Psoas muscle (tissue), 8 donors: ENCODE measurements around the gene XRCC3. TPM values are rescaled to one million over a fixed set of nuclear protein-coding genes. Genes with fewer than 3 reads are reported as not detected.

Experiments
- ATAC-seq, 4 donors: fragments of 200-7000 bp; cut with Tn5 transposase; one replicate each; pipeline ENCODE4 v1.9.1; 2020; ENCODE audit warnings: moderate library complexity in 3 of 4, mild to moderate bottlenecking in 2 of 4
- DNase-seq, 2 donors: peaks; one replicate each; pipeline ENCODE4 v3.0.0-alpha.2; 2020
- H3K27ac ChIP-seq: fragments of 200-600 bp; one replicate; pipeline ENCODE4 v1.8.0; 2022
- H3K27me3 ChIP-seq, 3 donors: fragments of 200-600 bp in 1 of 3; one replicate each; pipeline versions ENCODE4 v1.6.1 to v1.8.0; 2013 to 2022; ENCODE audit warnings: low read length in 2 of 3, mild to moderate bottlenecking in 2 of 3, moderate library complexity in 1 of 3; ENCODE audit not compliant: insufficient read depth in 3 of 3
- H3K36me3 ChIP-seq, 2 donors: fragments of 200-600 bp in 1 of 2; one replicate each; pipeline versions ENCODE4 v1.6.1 to v1.8.0; 2013 to 2022; ENCODE audit warnings: low read depth in 1 of 2, mild to moderate bottlenecking in 1 of 2, moderate library complexity in 1 of 2; ENCODE audit not compliant: insufficient read depth in 1 of 2
- H3K4me1 ChIP-seq: fragments of 200-600 bp; one replicate; pipeline ENCODE4 v1.8.0; 2022
- H3K4me3 ChIP-seq: fragments of 200-600 bp; one replicate; pipeline ENCODE4 v1.8.0; 2022; ENCODE audit warnings: mild to moderate bottlenecking
- H3K9me3 ChIP-seq: fragments of 200-600 bp; one replicate; pipeline ENCODE4 v1.8.0; 2022
- WGBS, 3 donors: extraction: QIAGEN DNeasy Blood & Tissue Kit; methylation state at CpG; one replicate each; pipeline versions ENCODE4 v1.1.6 to v1.1.7; 2013; 5-methylcytosine and 5-hydroxymethylcytosine counted together
- intact Hi-C, 2 donors: fragments of 100-400 bp; cut with DNase I; formaldehyde crosslinking; loops; one replicate each; pipeline versions ENCODE4 v1.11.0 to v1.14.2; 2022
- polyA plus RNA-seq, 3 donors: library from polyadenylated mRNA; stranded (reverse); fragments of 200-250 nt; gene quantifications; one replicate each; pipeline ENCODE4 v1.2.3, GENCODE V29; 2013
- total RNA-seq, 4 donors: library from RNA; stranded (reverse); fragmentation: NEBNext Ultra II Directional in 2 of 4; extraction: Animal tissue kit (Norgen Biotek cat#: 25700) in 2 of 4; gene quantifications; one replicate each; pipeline versions ENCODE4 v1.2.1 to v1.2.4, GENCODE V29; 2021 to 2023
- TF ChIP-seq, protein P1 (sequence below): fragments of 200-600 bp; IDR thresholded peaks from one replicate; pipeline ENCODE4 v1.8.0; 2022; ENCODE audit warnings: antibody characterized with exemption
- donor health status: healthy with polysubstance abuse.
- donor health status: DM: no; HTN: no; CAD: no; lungs with moderate emphysema.
- donor health status: Bipolar disorder and iron deficiency.
- donor health status: healthy.
- donor health status: DM: yes; HTN: yes; CAD: no.
- donor health status: DM: no; HTN: no; CAD: no.
- donor health status: DM: no; HTN: no; CAD: no.
- donor health status: DM: yes; HTN: yes; CAD: no.

Gene XRCC3
- total and polyA plus RNA-seq, 7 donors, result 1.00 to 2.5 (median 1.6) TPM

DNA sequence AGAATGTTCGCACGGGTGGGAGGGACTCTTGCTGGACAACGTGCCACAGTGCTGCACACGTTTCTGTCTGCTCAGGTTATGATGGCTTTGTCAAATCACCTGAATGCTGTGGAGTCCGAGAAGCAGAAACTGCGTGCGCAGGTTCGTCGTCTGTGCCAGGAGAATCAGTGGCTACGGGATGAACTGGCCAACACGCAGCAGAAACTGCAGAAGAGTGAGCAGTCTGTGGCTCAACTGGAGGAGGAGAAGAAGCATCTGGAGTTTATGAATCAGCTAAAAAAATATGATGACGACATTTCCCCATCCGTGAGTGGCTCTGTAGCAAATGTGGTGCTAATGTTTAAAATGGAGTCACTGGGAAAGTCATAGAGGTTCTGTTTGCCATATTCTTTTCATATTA lies 57.8 kb downstream of the XRCC3 start:
- intact Hi-C loops, result no loop called here
- peaks cover 25% of the 10 kb centered on the region for H3K4me1 ChIP-seq
- ATAC-seq, result peak in 1 of 4 donors; percentile 9

DNA sequence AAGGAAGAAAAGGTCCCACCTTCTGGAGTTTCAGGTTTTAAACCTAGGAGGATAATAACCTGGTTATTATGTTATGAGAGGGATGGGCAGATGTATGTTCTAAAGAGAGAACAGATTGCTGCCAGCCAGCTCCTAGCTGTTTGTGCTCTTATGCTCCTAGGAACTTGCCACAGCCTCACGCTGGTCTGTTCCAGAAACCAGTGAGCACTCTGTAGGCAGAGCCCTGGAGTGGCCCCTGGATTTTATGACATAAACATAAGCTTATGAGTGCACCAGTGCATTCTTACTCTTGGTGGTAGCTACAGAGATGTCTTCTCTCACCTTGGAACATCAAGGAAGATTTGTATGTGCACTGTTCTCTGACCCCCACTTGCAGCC lies 58.5 kb downstream of the XRCC3 start:
- no peak overlapping the region for H3K27ac ChIP-seq
- no peak overlapping the region for H3K4me3 ChIP-seq
- no peaks in the 10 kb centered on the region for H3K9me3 ChIP-seq
- TF ChIP-seq, protein P1, sequence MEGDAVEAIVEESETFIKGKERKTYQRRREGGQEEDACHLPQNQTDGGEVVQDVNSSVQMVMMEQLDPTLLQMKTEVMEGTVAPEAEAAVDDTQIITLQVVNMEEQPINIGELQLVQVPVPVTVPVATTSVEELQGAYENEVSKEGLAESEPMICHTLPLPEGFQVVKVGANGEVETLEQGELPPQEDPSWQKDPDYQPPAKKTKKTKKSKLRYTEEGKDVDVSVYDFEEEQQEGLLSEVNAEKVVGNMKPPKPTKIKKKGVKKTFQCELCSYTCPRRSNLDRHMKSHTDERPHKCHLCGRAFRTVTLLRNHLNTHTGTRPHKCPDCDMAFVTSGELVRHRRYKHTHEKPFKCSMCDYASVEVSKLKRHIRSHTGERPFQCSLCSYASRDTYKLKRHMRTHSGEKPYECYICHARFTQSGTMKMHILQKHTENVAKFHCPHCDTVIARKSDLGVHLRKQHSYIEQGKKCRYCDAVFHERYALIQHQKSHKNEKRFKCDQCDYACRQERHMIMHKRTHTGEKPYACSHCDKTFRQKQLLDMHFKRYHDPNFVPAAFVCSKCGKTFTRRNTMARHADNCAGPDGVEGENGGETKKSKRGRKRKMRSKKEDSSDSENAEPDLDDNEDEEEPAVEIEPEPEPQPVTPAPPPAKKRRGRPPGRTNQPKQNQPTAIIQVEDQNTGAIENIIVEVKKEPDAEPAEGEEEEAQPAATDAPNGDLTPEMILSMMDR, result no peak
- DNase-seq (no peak), ATAC-seq (no peak)
- intact Hi-C loops, result no loop called here
- H3K36me3 ChIP-seq, result peaks cover 6 to 74% of the 10 kb centered on the region in 2 donors
- 79 to 87% (median 87%) methylated on average over 1 of the region's 1 CpG for WGBS, 3 donors
- peaks cover 32% of the 10 kb centered on the region for H3K4me1 ChIP-seq
- H3K27me3 ChIP-seq, result no peaks in the 10 kb centered on the region

More for the DNA sequence above, 57.8 kb downstream of the XRCC3 start:
- H3K36me3 ChIP-seq, result peaks cover 6 to 81% of the 10 kb centered on the region in 2 donors
- no peaks in the 10 kb centered on the region for H3K27me3 ChIP-seq
- no peak overlapping the region for H3K4me3 ChIP-seq
- 77 to 85% (median 78%) methylated on average over 13 of the region's 13 CpGs for WGBS, 3 donors
- H3K27ac ChIP-seq, result no peak overlapping the region
- no peaks in the 10 kb centered on the region for H3K9me3 ChIP-seq
- DNase-seq, result peak in 1 of 2 donors; percentile 36
- TF ChIP-seq, protein P1, result no peak

DNA sequence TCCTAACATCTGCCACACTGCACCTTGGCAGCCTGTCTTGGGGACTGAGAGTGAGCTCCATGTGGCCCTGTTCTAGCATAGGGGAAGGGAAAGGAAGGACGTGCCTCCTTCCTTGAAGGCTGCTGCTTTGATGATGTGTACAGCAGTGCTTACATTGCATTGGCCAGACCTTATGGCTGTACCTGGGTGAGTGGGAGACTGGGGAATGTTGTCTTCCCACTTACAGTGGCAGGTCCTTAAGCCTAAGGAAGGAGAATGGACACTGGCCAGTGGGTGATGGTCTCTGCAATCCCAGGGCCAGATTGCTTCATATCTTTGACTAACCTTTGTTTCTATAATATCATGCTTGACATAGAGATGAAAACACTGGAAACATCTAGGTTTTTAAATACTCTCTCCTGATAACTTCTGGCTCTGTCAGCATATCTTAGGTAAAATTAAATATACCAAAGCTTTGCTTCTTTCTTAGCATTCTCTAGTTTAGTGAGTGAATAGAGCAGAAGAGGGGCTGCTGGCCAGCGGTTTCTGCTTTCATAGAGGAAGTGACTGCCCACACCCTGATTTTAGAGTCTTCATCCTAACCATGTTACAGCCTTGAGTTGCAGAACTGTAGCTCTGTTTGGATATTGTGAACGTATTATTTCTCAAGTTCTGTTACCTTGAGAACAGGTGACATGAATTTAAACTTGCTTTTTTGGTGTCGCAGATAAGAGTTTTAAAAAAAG lies 59.1 kb downstream of the XRCC3 start:
- TF ChIP-seq, protein P1, result no peak
- intact Hi-C loops, result no loop called here
- Histone ChIP-seq H3K9me3 (no peaks in the 10 kb centered on the region), H3K27ac (no peak overlapping the region), H3K27me3 (no peaks in the 10 kb centered on the region), H3K4me3 (no peak overlapping the region), H3K36me3 (peaks cover 6 to 68% of the 10 kb centered on the region in 2 donors), H3K4me1 (peaks cover 35% of the 10 kb centered on the region)
- no peak for ATAC-seq
- 80 to 87% (median 82%) methylated on average over 4 of the region's 4 CpGs for WGBS, 3 donors
- no peak for DNase-seq

DNA sequence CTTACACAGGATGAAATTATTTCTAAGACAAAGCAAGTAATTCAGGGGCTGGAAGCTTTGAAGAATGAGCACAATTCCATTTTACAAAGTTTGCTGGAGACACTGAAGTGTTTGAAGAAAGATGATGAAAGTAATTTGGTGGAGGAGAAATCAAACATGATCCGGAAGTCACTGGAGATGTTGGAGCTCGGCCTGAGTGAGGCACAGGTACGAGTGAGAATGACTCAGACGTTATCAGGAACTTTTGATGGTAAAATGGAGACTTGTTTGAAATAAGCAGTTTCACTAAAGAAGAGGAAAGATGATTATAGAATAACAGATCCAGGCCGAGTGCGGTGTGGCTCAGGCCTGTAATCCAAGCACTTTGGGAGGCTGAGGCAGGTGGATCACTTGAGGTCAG lies 60.6 kb downstream of the XRCC3 start:
- no peak overlapping the region for H3K4me3 ChIP-seq
- no peak overlapping the region for H3K27ac ChIP-seq
- ATAC-seq, result no peak
- TF ChIP-seq, protein P1, result no peak
- peaks cover 3 to 53% of the 10 kb centered on the region in 2 donors for H3K36me3 ChIP-seq
- H3K4me1 ChIP-seq, result peaks cover 43% of the 10 kb centered on the region
- H3K9me3 ChIP-seq, result no peaks in the 10 kb centered on the region
- intact Hi-C loops, result loop anchor here in 1 of 2 donors (5.0 kb wide), 1 partner anchor 33 kb away; no protein-coding TSS in a partner anchor
- 76 to 89% (median 78%) methylated on average over 6 of the region's 6 CpGs for WGBS, 3 donors
- no peak for DNase-seq
- H3K27me3 ChIP-seq, result no peaks in the 10 kb centered on the region
